AG04450 (cell line): Measurements from ENCODE around the gene CD300LF. TPM values are rescaled to one million over a fixed set of nuclear protein-coding genes. Genes with fewer than 3 reads are reported as not detected.

Experiments used
- CTCF ChIA-PET: fragments of 300-600, 350-600 bp; formaldehyde crosslinking; extraction: SDS; loops from one replicate; lab custom pipeline; 2022; ENCODE audit warnings: antibody characterized with exemption, inconsistent platforms; lab: Charles Lee
- POLR2A ChIA-PET: fragments of 350-600 bp; formaldehyde crosslinking; extraction: SDS; loops from one replicate; lab custom pipeline; 2021; ENCODE audit warnings: antibody characterized with exemption, inconsistent platforms; lab: Yijun Ruan, JAX
- DNase-seq: peaks from one replicate; pipeline ENCODE4 v3.0.0-alpha.2; 2011; ENCODE audit warnings: low read depth, low spot score
- H3K27ac ChIP-seq: one replicate; pipeline ENCODE4 v1.5.1; 2012; ENCODE audit warnings: low read depth, low read length, control low read depth
- H3K27me3 ChIP-seq: one replicate; pipeline ENCODE4 v1.6.0; 2012; ENCODE audit warnings: low read length; ENCODE audit not compliant: control insufficient read depth, insufficient read depth
- H3K4me3 ChIP-seq: 2 replicates; pipeline ENCODE4 v1.5.1; 2011; ENCODE audit warnings: mild to moderate bottlenecking, low read depth, low read length, control low read depth
- H3K9me3 ChIP-seq: 2 replicates; pipeline ENCODE4 v1.5.1; 2012; ENCODE audit warnings: low read length; ENCODE audit not compliant: control insufficient read depth, insufficient read depth
- polyA plus RNA-seq: library from polyadenylated mRNA; depleted of rRNA; stranded (reverse); fragments of >200 nt; gene quantifications from 2 replicates; pipeline ENCODE4 v1.2.3, GENCODE V29; 2011
- TF ChIP-seq, protein P1 (sequence below): IDR thresholded peaks from 2 replicates; pipeline ENCODE4 v1.5.1; 2011; ENCODE audit warnings: low read depth, low read length, control low read depth, inconsistent platforms

The CD300LF gene
- polyA plus RNA-seq, 1 experiment = not detected

DNA sequence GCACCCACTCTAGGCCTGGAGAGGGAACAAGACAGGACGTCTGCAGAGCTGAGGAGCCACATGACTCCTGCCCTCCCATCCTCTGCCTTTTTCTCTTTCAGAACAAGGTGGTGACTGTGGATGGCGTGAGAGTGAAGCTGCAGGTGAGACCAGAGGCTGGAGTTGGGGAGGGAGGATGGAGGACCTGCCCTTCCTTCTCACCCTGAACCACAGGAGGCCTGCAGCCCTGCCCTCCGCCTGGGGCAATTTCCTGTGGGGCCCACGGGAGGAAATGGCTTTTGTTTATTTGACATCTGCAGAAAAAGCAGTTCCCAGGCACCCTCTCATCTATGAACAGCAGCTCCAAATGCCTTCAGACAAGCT lies 29.4 kb upstream of the CD300LF start:
- POLR2A ChIA-PET = no interaction called here
- Histone ChIP-seq H3K4me3 (no peak overlapping the region), H3K27me3 (peaks cover 23% of the 10 kb centered on the region), H3K27ac (no peak overlapping the region), H3K9me3 (no peaks in the 10 kb centered on the region; the same call in 1 of the 2 replicates)
- no peak for DNase-seq
- TF ChIP-seq, protein P1, sequence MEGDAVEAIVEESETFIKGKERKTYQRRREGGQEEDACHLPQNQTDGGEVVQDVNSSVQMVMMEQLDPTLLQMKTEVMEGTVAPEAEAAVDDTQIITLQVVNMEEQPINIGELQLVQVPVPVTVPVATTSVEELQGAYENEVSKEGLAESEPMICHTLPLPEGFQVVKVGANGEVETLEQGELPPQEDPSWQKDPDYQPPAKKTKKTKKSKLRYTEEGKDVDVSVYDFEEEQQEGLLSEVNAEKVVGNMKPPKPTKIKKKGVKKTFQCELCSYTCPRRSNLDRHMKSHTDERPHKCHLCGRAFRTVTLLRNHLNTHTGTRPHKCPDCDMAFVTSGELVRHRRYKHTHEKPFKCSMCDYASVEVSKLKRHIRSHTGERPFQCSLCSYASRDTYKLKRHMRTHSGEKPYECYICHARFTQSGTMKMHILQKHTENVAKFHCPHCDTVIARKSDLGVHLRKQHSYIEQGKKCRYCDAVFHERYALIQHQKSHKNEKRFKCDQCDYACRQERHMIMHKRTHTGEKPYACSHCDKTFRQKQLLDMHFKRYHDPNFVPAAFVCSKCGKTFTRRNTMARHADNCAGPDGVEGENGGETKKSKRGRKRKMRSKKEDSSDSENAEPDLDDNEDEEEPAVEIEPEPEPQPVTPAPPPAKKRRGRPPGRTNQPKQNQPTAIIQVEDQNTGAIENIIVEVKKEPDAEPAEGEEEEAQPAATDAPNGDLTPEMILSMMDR = no peak
- CTCF ChIA-PET = interaction anchor here (0.7 to 2.3 kb wide), 4 partner anchors 34 to 123 kb away, joined by 3 to 11 read pairs (median 6); partner anchors contain the start of gene NAT9

DNA sequence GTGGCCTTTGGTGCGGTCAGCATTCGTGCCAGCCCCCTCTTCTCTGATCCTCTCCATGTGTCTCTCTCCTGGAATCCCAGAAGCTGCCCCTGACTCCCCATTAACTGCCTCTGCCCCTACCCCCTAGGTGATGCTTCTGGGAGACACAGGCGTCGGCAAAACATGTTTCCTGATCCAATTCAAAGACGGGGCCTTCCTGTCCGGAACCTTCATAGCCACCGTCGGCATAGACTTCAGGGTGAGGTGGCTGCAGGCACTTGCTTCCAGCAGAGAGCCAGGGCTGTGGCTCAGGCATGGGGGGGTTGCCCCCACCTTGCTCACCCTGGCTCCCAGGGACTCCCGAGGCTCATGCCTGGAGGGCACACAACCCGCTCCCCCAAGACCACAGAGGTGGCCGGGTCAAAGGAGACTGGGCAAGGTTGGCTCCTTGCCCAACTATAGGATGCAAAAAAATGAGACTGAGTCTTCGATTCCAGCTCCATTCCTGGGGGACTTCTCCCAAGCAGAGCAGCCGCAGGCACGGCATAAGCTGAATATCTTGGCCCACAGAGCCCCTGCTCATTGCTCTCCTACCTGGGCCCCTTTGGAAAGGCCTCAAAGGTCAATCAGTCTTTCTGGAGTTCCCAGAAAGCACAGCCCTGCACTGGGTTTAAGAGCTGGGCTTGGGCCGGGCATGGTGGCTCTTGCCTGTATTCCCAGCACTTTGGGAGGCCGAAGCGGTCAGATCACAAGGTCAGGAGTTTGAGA lies 28.1 kb upstream of the CD300LF start:
- ChIA-PET CTCF (interaction anchor here (0.9 to 2.3 kb wide), 5 partner anchors 30 to 221 kb away, joined by 3 to 11 read pairs (median 4); no protein-coding TSS in a partner anchor), POLR2A (no interaction called here)
- Histone ChIP-seq H3K27ac (no peak overlapping the region), H3K4me3 (no peak overlapping the region), H3K9me3 (no peaks in the 10 kb centered on the region; the same call in 1 of the 2 replicates), H3K27me3 (peaks cover 35% of the 10 kb centered on the region)
- DNase-seq = no peak
- TF ChIP-seq, protein P1 = no peak

DNA sequence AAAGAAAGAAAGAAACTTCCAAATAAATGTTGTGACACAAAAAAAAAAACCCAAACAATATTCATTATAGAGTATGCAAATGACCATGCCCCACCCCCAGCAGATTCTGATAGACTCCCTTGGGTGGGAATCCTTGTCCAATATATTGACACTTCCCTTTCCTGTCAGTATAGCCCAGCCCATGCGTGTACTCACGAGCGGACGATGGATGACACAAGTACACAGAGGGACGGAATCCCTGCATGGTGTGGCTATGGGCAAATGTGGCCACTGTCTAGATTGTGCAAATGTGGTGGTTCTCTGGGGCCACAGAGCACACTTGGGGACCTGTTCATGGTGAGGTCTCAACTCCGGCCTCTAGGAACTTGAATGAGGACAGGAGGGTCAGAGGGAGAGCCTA lies 27.4 kb upstream of the CD300LF start:
- H3K4me3 ChIP-seq = no peak overlapping the region
- CTCF ChIA-PET = no interaction called here
- no peaks in the 10 kb centered on the region; the same call in 1 of the 2 replicates for H3K9me3 ChIP-seq
- H3K27me3 ChIP-seq = peaks cover 41% of the 10 kb centered on the region
- POLR2A ChIA-PET = no interaction called here
- no peak for DNase-seq
- TF ChIP-seq, protein P1 = no peak
- H3K27ac ChIP-seq = no peak overlapping the region

DNA sequence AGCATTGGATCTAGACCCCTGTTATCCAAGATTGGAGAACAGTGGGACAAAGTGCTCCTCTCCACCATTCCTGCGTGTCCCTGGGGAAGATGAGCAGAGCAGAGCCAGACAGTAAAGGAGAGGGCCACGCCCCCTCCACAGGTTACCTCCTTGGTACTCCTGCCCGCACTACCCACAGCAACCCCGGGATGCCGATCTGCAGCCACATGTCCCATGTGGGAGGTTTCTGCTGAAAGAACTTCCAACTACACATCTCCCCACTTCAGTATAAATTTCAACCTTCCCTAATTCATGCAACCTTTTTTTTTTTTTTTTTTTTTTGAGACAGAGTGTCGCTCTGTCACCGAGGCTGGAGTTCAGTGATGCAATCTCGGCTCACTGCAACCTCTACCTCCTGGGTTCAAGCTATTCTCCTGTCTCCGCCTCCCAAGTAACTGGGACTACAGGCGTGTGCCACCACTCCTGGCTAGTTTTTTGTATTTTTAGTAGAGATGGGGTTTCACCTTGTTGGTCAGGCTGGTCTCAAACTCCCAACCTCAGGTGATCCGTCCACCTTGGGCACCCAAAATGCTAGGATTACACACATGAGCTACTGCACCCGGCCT lies 26.6 kb upstream of the CD300LF start:
- CTCF ChIA-PET = interaction anchor here (1.6 kb wide), 1 partner anchor 126 kb away, joined by 10 read pairs; no protein-coding TSS in a partner anchor

More for the DNA sequence above, 26.6 kb upstream of the CD300LF start:
- DNase-seq = no peak
- POLR2A ChIA-PET = no interaction called here
- TF ChIP-seq, protein P1 = no peak
- Histone ChIP-seq H3K27ac (no peak overlapping the region), H3K4me3 (no peak overlapping the region), H3K27me3 (peaks cover 43% of the 10 kb centered on the region), H3K9me3 (no peaks in the 10 kb centered on the region; the same call in 1 of the 2 replicates)
